Activated naive CD4-positive, alpha-beta T cell treated with anti-CD3 and anti-CD28 coated beads, Interleukin-2, amount 10 ng/mL, durations not matched to agents 7 days and 5 days (primary cell): ENCODE results near the gene CPO.

Source experiments
- CTCF ChIA-PET: fragments of 350-600 bp; sonication (Branson Sonifier 250); formaldehyde crosslinking; loops from one replicate; lab custom pipeline; 2021; ENCODE audit warnings: antibody characterized with exemption; lab: Charles Lee
- DNase-seq: peaks from one replicate; pipeline ENCODE4 v3.0.0-alpha.2; 2020
- H3K27ac Mint-ChIP-seq: one replicate; pipeline ENCODE4 v1.8.0; 2021; ENCODE audit warnings: mild to moderate bottlenecking, moderate library complexity, mixed read lengths
- H3K27me3 Mint-ChIP-seq: one replicate; pipeline ENCODE4 v1.8.0; 2021; ENCODE audit warnings: mild to moderate bottlenecking, mixed read lengths
- H3K36me3 Mint-ChIP-seq: one replicate; pipeline ENCODE4 v1.8.0; 2021; ENCODE audit warnings: mixed read lengths
- H3K4me1 Mint-ChIP-seq: one replicate; pipeline ENCODE4 v1.8.0; 2021; ENCODE audit warnings: mixed read lengths
- H3K4me3 Mint-ChIP-seq: one replicate; pipeline ENCODE4 v1.8.0; 2021; ENCODE audit warnings: mild to moderate bottlenecking, moderate library complexity, mixed read lengths
- H3K9me3 Mint-ChIP-seq: one replicate; pipeline ENCODE4 v1.8.0; 2021; ENCODE audit warnings: mixed read lengths

Gene CPO

GRCh38 chr2:207012461-207012860 is 73.1 kb downstream of the CPO start:
- no peak for DNase-seq
- H3K36me3 Mint-ChIP-seq, result no peaks in the 10 kb centered on the region
- H3K4me1 Mint-ChIP-seq, result no peaks in the 10 kb centered on the region
- H3K4me3 Mint-ChIP-seq, result no peak overlapping the region
- no peak overlapping the region for H3K27ac Mint-ChIP-seq
- peaks cover 1% of the 10 kb centered on the region for H3K27me3 Mint-ChIP-seq
- CTCF ChIA-PET, result no interaction called here
- no peaks in the 10 kb centered on the region for H3K9me3 Mint-ChIP-seq

- CTCF ChIA-PET, result no interaction called here
- H3K4me1 Mint-ChIP-seq, result no peaks in the 10 kb centered on the region
- peaks cover 5% of the 10 kb centered on the region for H3K27me3 Mint-ChIP-seq
- H3K36me3 Mint-ChIP-seq, result no peaks in the 10 kb centered on the region
- no peak overlapping the region for H3K27ac Mint-ChIP-seq
- no peak overlapping the region for H3K4me3 Mint-ChIP-seq
- H3K9me3 Mint-ChIP-seq, result no peaks in the 10 kb centered on the region
- no peak for DNase-seq
These were observed 75.1 kb downstream of the CPO start for GRCh38 chr2:207014424-207014823.

- H3K27ac Mint-ChIP-seq, result no peak overlapping the region
- peaks cover 5% of the 10 kb centered on the region for H3K27me3 Mint-ChIP-seq
- CTCF ChIA-PET, result no interaction called here
- H3K4me3 Mint-ChIP-seq, result no peak overlapping the region
- no peak for DNase-seq
- no peaks in the 10 kb centered on the region for H3K36me3 Mint-ChIP-seq
- H3K9me3 Mint-ChIP-seq, result no peaks in the 10 kb centered on the region
- H3K4me1 Mint-ChIP-seq, result no peaks in the 10 kb centered on the region
These were observed 76.6 kb downstream of the CPO start for GRCh38 chr2:207015901-207016300.
